Right lobe of liver (tissue), 4 donors: ENCODE measurements around the gene EVL.

Experiments used
- CTCF ChIP-seq, 4 donors: fragments of 200-600 bp in 3 of 4; fragments of 450-650 bp in 1 of 4; IDR thresholded peaks; one replicate each; pipeline versions ENCODE4 v1.5.1 to v1.8.0; 2016 to 2022; ENCODE audit warnings: antibody characterized with exemption in 4 of 4, mild to moderate bottlenecking in 2 of 4
- POLR2A ChIP-seq: fragments of 450-650 bp; IDR thresholded peaks from one replicate; pipeline ENCODE4 v1.6.1; 2017; ENCODE audit warnings: antibody characterized with exemption, mild to moderate bottlenecking
- donor health status: DM: no; HTN: no; CAD: no.
- donor health status: DM: no; HTN: no; CAD: no.
- donor health status: DM: no; HTN: yes; CAD: no.

GRCh38 chr14:100176811-100177327 is 111.6 kb downstream of the EVL start:
- no peak for TF ChIP-seq POLR2A
- no peak for TF ChIP-seq CTCF (IDR thresholded peaks at IDR 0.05)
